ENCODE results near the gene STRA6. TPM values are rescaled to one million over a fixed set of nuclear protein-coding genes. Genes with fewer than 3 reads are reported as not detected.
A peak's percentile ranks its signal among the peaks of the same experiment; 100 is the strongest.

STRA6 gene
- total RNA-seq, 1 experiment from 2014 or later, result 114 TPM

DNA sequence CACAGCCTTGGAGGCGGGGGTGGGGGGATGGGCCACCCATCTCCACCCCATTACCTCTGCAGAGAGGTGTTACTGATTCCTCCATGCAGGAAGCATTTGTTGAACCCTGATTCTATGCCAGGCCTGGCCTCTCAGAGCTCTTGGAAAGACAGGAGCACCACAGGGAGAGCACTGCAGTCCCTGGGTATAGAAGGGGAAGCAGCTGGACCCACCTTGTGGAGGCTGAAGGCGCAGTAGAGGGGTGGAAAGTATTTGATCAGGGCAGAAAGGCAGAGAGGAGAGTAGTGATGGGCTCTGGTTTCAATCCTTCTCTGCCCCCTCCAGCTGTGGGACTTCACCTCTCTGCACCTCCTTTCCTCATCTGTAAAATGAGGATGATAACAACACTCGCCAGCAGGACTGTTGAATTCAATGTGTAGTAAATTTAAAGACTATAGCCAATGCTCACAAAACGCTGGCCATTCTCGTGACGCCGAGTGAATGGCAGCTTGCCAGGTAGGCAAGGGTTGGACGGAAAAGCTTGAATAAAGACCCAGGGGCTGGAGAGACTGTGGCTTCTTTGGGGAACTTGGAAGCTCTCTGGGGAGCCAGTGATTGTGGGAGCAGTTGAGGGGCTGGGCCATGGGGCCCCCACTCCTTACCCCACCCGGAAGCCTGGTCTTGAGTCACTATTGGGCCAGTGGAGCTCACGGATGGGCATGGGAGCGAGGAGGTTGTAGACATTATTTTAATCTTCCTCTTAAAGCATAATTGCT lies 25.6 kb upstream of the STRA6 start:
- peak; percentile 39 for DNase-seq (ENCODE audit: low read depth)

DNA sequence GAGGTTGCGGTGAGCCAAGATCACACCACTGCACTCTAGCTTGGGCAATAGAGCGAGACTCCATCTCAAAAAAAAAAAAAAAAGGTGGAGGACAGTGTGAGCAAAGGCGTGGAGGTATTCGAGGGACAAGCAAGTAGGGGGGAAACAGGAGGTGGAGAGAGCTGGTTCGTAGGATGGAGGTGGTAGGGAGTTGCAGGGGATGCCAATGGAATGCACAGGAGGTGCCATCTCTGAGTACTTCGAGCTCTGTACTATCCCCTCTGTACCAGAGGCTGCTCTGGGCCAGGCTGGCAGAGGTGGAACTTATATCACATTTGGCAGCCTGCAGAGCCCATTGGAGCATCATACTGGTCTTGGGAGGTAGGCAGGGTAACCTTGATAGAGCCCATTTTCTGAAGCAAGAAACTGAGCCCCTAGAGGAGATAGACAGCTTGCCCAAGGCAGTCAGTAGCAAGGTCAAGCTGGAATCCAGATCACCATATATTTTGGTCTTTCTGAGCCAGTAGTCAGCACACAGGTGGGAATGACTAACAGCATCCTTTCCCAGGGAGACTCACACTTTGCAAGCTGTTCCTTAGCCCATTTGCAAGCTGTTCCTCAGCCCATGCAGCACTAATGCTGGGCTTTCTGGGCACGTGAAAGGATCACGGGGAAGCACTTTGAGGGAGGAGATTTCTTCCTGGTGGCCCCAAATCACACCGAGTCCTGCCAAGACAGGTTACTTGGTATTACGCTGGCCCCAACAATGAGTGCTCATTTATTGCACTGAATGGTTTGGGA lies 24.4 kb upstream of the STRA6 start:
- peak; percentile 59 for DNase-seq (ENCODE audit: low read depth)

DNA sequence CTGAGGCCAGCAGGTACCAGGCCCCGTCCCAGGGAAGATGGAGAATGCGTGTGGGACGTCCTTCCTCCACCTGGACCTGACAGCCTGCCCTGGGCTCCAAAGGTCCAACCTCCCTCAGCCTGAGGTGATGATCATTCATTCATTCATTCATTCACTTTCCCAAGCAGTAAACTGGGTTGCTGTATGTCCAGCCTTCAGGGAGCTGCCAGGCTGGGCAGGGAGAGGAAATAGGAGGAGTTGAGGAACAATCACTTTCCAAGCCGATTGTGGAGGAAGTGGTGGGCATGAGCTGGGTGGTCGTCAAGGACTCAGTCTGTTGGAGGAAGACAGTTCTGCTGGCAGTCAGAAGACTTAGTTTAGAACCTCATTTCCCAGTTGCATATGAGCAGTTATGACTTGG lies 23.3 kb upstream of the STRA6 start:
- no peak for DNase-seq (ENCODE audit: low read depth)

DNA sequence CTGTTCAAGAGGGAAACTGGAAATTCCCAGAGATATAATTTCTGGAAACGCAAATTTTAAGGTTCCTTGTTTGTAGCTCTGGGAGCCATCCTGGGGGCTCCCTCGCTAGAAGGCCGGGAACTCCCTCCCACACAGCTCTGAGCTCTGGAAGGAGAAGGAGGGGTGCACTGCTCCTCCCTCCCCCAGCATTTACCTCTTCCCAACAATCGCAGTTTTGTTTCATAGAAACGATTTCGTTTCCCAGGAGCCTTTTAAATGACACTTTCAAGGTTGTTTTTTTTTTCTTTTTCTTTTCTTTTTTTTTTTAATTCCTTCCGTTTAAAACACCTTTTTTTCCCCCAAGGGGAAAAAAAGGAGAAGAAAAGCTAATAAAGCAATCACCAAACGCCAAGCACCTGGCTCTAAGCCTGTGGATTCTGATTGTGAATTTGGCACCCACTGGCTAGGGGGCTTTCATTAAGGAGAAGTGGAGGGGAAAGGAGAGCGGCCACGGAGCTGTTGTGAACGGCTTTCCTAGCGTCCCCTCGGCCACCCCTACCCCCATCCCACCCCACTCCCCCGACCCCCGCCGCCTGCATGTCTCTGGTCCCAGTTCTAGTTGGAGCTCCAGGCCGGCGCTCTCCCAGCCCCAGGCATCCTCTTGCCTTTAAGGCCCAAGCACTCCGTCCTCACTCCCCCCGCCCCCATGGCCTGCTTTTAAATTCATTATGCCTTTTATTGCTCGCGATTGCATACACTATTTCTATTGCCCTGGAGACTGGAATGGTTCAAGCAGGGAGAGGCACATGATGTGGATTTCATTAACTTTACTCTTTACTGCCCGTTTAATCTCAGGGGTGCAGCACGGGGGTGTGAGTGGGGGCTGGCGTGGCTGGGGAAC lies 19.9 kb upstream of the STRA6 start:
- no peak for DNase-seq (ENCODE audit: low read depth)

DNA sequence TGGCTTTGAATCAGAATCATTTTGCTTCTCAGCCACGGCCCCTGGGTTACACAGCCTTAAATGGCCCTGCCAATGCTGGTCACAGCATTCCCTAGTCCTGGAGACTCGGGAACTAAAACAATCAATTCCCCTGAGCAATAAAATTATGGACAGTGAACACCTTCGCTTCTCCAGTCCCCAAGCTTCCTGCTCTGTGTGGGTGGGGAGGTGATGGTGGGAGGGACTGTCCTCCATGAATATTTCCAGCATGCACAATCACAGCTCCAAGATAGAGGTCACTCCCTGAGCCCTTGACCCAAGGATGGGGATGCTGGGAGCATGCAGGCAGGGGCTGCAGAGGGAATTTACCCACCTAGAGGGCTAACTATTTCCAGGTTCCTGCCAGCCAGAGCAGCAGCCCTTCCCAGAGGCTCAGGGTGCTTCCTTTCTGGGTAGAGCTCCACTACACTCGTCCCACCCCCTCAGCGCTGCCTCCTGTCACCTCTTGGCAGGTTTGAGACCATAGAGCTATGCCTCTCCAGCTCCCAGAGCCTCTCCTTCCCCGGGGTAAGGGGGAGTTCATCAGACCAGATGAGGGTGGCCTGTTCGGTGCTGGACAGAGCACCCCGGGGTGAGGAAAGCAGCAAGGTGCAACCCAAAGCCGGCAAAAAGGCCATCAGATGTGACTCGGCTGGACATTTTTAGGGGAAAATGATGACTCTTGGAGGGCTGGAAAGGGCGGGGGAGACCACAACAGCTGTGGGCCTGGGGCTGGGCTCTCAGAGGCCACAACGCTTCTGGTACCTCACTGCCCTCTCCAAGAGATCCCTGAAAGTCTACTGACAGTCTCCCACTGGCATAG lies 19.0 kb upstream of the STRA6 start:
- DNase-seq (ENCODE audit: low read depth), result no peak

DNA sequence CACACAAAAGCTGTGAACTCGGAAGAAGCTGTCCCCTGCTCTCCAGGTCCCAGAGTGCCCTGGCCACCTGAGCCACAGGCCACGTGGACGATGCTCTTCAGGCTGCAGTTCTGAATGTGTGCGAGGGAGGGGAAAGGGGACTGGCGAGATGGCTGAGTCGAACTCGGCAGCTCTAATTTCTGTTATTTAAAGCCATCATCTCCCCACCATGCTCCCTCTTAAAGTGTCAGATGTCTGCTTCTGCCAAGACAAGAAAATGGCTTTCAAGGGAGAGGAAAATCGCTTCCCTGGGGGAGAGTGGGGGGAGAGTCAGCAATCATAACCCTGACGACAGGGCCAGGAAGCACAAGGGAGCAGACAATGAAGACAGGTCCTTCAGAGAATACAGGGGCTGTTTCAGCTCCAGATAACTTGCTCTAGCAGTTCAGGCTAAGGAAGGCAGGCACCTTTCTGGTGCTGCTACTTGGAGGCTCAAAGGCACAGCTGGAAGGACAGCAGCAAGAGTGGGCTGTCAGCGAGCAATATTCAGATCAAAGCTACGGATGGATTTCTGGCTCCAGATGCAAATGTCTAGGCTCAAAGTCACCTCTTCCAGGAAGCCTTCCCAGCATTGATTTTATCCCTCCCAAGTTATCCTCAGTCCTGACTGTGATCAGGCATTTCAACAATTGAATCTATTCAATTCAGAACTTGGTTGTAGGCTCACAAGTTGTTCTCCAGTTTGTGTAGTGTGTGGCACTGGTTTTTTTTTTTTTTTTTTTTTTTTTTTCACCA lies 18.1 kb upstream of the STRA6 start:
- DNase-seq (ENCODE audit: low read depth), result no peak

DNA sequence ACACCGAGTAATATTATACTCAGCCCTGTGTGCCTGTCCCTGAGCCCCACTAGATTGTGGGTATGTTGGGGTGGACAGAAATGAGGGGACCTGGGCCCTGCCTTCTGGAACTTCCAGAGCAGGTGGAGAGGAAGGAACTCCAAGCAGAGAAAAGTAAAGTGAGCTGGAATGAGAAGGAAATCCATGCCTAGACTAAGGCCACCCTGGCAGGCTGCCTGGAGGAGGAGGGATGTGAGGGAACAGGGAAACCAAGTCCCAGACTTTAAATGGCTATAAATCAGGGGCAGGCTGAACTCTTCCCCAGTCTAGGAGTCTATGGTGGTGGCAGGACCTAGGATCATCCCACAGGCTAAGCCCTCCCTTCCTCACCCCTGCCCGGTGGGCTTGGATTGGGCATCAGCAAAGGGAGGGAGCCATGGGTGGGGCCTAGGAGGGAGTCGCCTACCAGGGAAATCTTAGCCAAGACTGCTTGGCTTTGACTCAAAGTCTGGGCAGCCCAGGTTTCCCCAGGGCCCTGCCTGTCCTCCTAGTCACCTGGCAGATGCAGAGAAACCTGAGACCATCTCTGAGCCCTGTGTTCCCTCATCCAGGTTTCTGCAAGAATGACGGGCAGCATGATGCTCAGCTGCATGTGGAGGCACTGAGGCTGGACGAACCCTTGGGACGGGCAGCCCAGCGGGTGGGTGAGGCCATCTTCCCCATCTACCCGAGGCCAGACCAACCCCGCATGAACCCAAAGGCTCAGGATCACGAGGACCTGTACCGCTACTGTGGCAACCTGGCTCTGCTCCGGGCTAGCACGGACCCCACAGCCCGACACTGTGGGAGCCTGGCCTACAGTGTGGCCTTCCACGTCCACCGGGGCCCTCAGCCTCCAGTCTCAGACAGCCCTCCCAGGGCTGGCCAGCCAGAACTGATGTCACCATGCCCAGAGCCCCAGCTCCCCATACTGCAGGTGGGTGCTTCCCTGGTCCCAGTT lies 15.6 kb upstream of the STRA6 start:
- no peak for DNase-seq (ENCODE audit: low read depth)

DNA sequence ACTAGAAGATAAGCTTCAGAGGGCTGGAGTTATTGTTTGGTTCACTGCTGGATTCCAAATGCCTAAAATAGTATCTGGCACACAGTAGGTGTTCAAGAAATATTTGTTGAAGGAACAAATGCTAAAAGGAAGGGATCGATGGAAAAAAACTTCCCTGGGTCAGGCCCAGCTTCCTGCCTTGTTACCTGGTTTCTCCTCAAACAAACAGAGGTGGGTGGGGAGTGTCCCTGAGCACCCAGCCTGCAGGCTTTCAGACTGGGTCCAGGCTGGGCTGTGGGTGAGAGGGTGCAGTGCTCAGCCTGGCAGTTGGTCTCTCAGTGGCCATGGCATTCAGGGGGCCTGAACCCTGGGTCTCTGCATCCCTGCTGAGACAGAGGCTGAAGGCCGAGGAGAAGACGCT lies 14.4 kb upstream of the STRA6 start:
- DNase-seq (ENCODE audit: low read depth), result no peak

DNA sequence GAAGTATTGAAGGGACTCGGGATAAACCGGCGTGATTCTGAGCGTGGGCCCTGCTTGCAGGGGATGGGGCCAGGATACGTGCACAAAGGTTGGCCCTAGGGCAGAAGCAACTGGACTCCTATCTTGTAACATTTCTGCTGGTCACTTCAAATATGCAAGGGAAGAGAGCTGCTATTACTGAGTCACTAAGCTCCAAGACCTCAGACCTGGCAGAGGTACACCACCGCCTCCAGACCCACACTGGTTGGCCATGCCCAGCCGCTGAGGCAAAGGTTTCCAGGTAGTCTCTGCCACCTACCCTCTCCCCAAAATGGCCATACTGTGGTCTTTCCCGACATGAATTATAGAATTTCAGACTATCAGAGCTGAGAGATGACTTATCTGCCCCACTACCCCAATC lies 13.4 kb upstream of the STRA6 start:
- no peak for DNase-seq (ENCODE audit: low read depth)

DNA sequence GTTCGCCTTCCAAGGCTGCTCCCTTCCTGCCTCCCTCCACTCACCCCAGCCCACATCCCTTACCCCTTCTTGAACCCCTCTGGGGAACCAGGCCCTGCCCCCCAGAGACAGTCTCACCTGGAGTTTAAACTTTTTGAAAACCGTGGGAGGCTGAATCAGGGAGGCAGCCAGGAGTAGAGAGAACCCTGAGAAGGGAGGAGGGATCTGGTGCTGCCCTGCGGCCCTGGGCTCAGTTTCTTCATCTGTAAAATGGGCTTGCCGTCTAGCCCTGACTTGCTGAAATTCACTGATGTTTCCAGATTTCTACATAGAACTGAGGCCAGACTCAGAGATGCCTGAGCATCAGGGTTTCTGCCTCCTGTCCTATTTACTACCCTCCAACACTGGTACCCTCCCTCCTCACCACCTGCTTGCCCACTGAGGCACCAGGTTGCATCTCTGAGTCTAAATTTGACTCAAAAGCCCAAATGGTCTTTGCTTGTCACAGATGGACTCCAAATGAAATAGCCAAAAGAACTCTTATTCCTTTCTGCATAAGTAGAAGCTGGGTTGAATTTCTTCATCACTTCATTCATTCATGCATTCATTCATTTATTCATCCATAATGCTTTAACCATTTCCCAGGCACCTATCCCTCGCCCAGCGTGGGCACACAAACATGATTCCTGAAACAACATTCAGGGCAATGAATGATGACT lies 11.9 kb upstream of the STRA6 start:
- DNase-seq (ENCODE audit: low read depth), result no peak

DNA sequence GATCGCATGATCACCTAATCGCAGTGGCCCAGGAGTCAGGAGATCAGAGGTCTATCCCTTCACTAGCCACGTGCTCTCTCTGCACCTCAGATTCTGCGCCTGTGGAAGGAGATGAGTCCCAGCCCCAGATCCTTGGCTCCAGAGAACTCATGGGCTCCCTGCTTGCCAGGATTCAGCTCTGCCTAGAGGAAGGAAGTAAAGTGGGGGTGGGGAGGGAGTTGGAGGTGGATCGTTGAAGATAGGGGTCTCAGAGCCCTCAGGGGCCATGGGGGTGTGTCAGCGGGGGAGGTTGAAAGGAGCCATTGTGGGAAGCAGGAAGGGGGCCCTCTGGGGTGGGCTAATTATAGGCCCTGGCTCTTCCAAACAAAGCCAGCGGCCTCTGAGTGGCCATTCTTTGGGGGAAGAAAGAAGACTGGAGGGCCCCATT lies 11.3 kb upstream of the STRA6 start:
- DNase-seq (ENCODE audit: low read depth), result no peak

DNA sequence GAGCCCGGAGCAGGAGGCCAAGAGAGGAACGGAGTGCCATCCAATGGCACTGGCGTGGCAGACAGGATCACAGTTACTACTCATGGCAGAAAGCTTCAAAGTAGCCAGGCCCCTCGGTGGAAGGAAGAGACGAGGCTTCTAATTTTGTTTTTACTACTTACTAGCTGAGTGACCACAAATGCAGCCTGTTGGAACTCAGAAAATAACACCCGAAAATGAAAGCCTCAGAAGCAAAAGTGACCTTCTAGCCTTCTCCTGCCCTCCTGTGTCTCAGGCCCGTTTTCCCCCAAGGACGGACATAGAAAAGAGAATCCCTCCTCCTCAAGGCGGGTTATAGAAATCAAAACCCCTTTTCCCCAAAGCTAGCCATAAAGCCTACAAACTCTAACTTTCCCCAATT lies 9.9 kb upstream of the STRA6 start:
- DNase-seq (ENCODE audit: low read depth), result no peak

DNA sequence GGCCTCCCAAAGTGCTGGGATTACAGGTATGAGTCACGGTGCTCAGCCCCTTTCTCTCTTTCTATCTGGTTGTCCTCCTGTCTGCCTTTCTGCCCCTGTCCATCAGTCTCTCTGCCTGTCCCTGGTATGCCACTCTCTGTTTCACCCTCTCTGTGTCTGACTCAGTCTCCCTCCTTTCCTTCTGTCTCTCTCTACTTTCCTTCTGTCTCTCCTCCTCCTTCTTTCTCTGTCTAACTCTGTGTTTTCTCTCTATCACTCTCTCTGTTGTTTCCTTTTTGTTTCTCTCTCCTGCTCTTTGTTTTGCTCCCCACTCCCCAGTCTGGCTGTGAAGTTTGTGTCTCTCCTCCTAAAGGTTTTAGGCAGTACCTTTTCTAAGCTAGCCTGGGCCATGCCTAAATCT lies 9.1 kb upstream of the STRA6 start:
- DNase-seq (ENCODE audit: low read depth), result no peak

DNA sequence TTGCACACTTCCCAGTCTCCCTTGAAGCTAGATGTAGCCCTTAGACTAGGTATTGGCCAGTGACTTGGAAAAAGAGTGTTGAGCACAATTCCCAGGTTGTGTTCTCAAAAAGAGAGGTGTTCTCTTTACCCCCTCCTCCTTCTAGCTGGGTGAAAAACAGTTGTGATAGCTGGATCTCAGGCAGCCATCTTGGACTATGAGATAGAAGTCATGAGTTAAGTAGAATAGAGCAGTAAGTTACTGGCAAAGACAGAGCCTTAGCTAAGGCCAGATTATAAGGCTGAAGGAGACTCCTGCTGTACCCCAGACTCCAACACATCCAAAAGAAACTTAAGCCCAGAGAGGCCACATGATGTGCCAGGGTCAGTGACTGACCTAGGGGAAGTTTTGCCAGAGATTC lies 8.1 kb upstream of the STRA6 start:
- no peak for DNase-seq (ENCODE audit: low read depth)

DNA sequence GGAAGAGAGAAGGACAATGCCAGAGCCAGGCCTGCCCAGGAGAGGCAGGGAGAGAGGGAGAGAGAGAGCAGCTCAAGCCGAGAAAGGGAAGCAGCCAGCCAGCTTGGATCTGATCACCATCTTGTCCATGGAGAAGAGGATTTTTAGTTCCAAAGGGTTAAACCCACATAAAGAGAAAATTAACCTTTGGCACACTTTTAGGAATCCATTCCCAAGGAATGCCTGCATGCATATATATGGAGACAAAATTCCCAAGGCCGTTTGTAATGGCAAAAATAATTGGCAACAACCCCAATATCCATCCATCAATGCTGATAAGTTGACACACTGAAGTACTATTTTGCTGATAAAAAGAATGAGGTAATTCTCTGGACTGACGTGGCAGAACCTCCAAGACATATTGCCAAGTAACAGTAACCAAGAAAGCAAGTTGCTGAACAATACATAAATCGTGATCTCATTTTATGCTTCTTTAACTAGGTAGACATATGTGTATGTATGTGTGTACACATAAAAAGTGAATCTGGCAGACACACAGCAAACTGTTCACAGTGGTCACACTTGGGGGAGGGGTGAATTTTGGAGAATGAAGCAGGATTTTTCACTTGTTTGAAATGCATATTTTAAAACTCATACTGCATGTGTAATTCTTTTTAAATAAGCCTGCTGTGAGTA lies 7.5 kb upstream of the STRA6 start:
- DNase-seq (ENCODE audit: low read depth), result peak; percentile 75

DNA sequence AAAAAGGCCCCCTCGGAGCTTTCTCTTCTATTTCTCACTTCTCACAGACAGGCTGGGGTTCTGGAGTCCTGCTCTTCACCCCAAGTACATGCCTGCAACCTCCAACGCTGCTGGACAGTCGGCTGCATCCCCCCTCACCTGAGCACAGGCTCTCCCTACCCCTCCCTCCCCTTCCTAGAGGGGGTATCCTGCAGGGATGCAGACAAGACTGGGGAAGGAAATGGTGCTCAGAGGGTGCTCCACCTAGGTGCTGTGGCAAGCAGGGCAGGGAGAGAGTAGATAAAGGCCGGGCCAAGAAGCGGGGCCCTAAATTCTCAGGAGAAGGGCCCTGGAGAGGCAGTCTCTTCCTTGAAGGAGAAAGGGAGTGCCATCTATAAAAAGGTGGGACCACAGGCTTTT lies 7.0 kb upstream of the STRA6 start:
- no peak for DNase-seq (ENCODE audit: low read depth)

DNA sequence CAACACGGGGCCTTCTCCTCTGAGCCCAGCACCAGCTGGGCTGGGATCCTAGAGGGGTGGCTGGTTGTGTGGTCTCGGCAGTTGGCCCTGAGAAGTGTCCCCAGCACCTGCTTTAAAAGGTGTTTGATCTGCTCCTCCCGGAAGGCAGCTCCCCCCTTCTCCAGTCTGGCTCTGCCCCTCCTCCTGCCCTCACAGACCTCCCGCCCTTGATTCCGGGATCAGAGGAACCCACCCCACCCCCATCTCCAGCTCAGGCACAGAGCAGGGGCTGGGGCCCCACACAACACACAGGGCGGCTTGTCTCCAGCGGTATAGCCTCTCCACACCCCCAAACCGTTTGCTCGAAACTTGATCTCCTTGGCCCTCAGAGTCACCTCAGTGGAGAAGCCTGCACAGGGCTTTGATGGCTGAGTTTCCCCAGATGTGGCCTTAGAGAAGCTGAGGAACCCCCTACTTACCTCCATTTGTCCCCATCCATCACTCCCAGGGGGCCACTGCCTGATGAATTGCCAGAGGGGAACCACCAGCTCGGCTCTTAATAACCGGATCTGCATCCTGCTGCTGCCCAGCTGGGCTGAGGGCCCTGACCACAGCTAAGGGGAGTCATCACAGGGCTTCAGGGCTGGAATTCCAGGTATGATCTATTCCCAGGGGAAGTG lies 6.4 kb upstream of the STRA6 start:
- DNase-seq (ENCODE audit: low read depth), result peak; percentile 98

DNA sequence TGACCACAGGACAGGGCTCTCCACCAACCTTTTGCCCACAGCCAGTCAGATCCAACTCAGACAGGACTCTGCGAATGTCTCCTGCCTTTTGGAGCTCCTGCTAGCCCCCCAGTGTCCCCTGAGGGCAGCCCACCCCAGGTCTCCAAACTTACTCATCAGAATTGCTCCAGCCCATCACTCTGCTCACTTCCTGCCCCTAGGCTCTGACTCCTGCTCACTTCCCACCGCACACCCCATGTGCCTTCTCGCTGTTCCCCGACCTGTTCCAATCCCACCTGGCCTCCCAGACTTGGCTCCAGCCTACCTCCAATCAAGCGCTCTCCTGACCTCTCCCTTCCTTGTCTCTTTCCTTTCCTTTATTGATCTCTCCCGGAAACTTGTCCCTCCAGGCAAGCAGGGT lies 5.9 kb upstream of the STRA6 start:
- DNase-seq (ENCODE audit: low read depth), result peak; percentile 57

Data from RPMI7951 (cell line).